Neural progenitor cell (in vitro differentiated cells): Measurements from ENCODE around the gene PVRIG. TPM values are rescaled to one million over a fixed set of nuclear protein-coding genes. Genes with fewer than 3 reads are reported as not detected.
"Not testable (repeated sequence)": the region's sequence is repeated elsewhere in the genome, so short reads cannot be mapped to it uniquely, and the experiment has no call there.

Source experiments
- DNase-seq: peaks from one replicate; pipeline ENCODE4 v3.0.0-alpha.2; 2016; ENCODE audit warnings: low spot score
- H2AFZ ChIP-seq: fragments of 200-600 bp; sonication (generic); replicated peaks from 2 replicates; pipeline ENCODE4 v1.6.1; 2016; ENCODE audit warnings: antibody characterized with exemption
- H3F3A ChIP-seq: fragments of 200-600 bp; sonication (generic); 2 replicates; pipeline ENCODE4 v1.6.1; 2016; ENCODE audit warnings: antibody characterized with exemption, low read depth
- H3K27ac ChIP-seq: fragments of 200-600 bp; sonication (generic); 2 replicates; pipeline ENCODE4 v1.5.1; 2016; ENCODE audit warnings: mild to moderate bottlenecking
- H3K27me3 ChIP-seq: fragments of 200-600 bp; sonication (generic); 2 replicates; pipeline ENCODE4 v1.6.1; 2016; ENCODE audit warnings: mild to moderate bottlenecking, moderate library complexity
- H3K36me3 ChIP-seq: fragments of 200-600 bp; sonication (generic); 2 replicates; pipeline ENCODE4 v1.5.1; 2016
- H3K4me1 ChIP-seq: fragments of 200-600 bp; sonication (generic); 2 replicates; pipeline ENCODE4 v1.6.1; 2016; ENCODE audit warnings: mixed run types
- H3K4me2 ChIP-seq: fragments of 200-600 bp; sonication (generic); 2 replicates; pipeline ENCODE4 v1.6.1; 2016
- H3K4me3 ChIP-seq: fragments of 200-600 bp; sonication (generic); 2 replicates; pipeline ENCODE4 v1.5.1; 2016
- H3K79me2 ChIP-seq: fragments of 200-600 bp; sonication (generic); 2 replicates; pipeline ENCODE4 v1.6.1; 2016; ENCODE audit warnings: low read depth
- H3K9ac ChIP-seq: fragments of 200-600 bp; sonication (generic); 2 replicates; pipeline ENCODE4 v1.6.1; 2016
- H3K9me3 ChIP-seq: fragments of 200-600 bp; sonication (generic); 2 replicates; pipeline ENCODE4 v1.5.1; 2016; ENCODE audit warnings: low read depth
- H4K20me1 ChIP-seq: fragments of 200-600 bp; sonication (generic); 2 replicates; pipeline ENCODE4 v1.6.1; 2016; ENCODE audit warnings: low read depth
- H3K27ac Mint-ChIP-seq: 3 replicates; pipeline ENCODE4 v1.8.0; 2021; ENCODE audit warnings: mixed read lengths
- H3K27me3 Mint-ChIP-seq: 2 replicates; pipeline ENCODE4 v1.8.0; 2022; ENCODE audit warnings: low read depth, mild to moderate bottlenecking, inconsistent platforms, moderate library complexity, mixed read lengths; ENCODE audit not compliant: insufficient read depth
- H3K36me3 Mint-ChIP-seq: 3 replicates; pipeline ENCODE4 v1.8.0; 2021; ENCODE audit warnings: mixed read lengths
- H3K4me1 Mint-ChIP-seq: 3 replicates; pipeline ENCODE4 v1.8.0; 2021; ENCODE audit warnings: mixed read lengths
- H3K4me3 Mint-ChIP-seq: 3 replicates; pipeline ENCODE4 v1.8.0; 2021; ENCODE audit warnings: mild to moderate bottlenecking, moderate library complexity, mixed read lengths
- H3K9me3 Mint-ChIP-seq: 3 replicates; pipeline ENCODE4 v1.8.0; 2020; ENCODE audit warnings: mixed read lengths
- CTCF ChIP-seq: fragments of 200-600 bp; sonication (generic); IDR thresholded peaks from 2 replicates; pipeline ENCODE4 v1.5.1; 2017; ENCODE audit warnings: antibody characterized with exemption, mild to moderate bottlenecking
- EZH2 ChIP-seq: fragments of 200-600 bp; sonication (generic); IDR thresholded peaks from 2 replicates; pipeline ENCODE4 v1.6.1; 2017; ENCODE audit warnings: antibody characterized with exemption, mild to moderate bottlenecking, moderate library complexity
- EZH2phosphoT487 ChIP-seq: fragments of 200-600 bp; sonication (generic); IDR thresholded peaks from 2 replicates; pipeline ENCODE4 v1.6.1; 2017; ENCODE audit warnings: antibody characterized with exemption
- total RNA-seq: library from RNA; depleted of rRNA; stranded (reverse); fragments of >200 nt; gene quantifications from 2 replicates; pipeline ENCODE4 v1.2.3, GENCODE V29; 2015; ENCODE audit warnings: low replicate concordance

The PVRIG gene
- total RNA-seq, 1 donor from 2014 or later, result not detected

DNA sequence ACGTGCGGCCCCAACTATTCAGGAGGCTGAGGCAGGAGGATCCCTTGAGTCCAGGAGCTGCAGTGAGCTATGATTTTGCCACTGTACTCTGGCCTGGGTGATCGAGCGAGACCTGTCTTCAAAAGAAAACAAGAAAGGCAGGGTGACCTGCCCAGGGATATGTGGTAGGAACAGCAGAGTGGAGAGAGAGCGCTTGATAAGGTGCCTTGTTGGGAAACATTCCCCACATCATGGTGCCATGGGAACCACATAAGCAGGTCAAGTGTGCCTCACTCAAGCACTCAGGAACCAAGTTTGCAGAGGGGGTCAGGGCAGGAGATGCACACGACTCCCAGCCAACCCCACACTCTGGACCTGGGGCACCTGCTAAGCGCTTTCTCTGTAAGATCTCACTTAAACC, 37.3 kb downstream of the PVRIG start:
- TF ChIP-seq CTCF (no peak), EZH2phosphoT487 (no peak), EZH2 (no peak)
- Histone ChIP-seq H2AFZ (no peak overlapping the region), H4K20me1 (peaks cover 36% of the 10 kb centered on the region), H3K4me2 (no peak overlapping the region), H3K9me3 (no peaks in the 10 kb centered on the region), H3K27me3 (no peaks in the 10 kb centered on the region), H3F3A (no peaks in the 10 kb centered on the region), H3K36me3 (no peaks in the 10 kb centered on the region), H3K4me3 (no peak overlapping the region), H3K27ac (no peak overlapping the region), H3K4me1 (no peaks in the 10 kb centered on the region), H3K79me2 (peaks cover 33% of the 10 kb centered on the region), H3K9ac (no peak overlapping the region)
- H3K9me3 Mint-ChIP-seq, result no peaks in the 10 kb centered on the region
- H3K27me3 Mint-ChIP-seq, result peaks cover 2% of the 10 kb centered on the region
- no peak overlapping the region for H3K27ac Mint-ChIP-seq
- no peak for DNase-seq
- no peak overlapping the region for H3K4me3 Mint-ChIP-seq
- H3K36me3 Mint-ChIP-seq, result peaks cover 4% of the 10 kb centered on the region
- peaks cover 2% of the 10 kb centered on the region for H3K4me1 Mint-ChIP-seq

DNA sequence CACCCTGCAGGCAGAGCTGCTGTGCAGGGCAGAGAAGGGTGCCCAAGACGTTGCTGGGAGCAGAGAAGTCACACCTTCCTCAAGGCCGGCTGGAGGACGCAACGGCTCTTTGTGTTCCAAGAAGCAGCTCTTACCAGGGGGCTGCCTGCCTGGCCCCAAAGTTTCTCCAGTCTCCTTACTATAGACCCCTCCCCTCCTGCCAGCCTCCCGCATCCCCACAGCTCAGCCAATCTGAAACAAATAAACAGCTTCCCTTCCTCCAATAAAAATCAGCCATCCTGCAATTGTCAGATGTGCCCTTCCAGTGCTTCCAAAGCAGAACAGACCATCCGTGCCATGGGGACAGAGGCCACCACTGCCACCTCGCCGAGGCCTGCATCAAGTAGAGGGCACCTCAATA, 40.2 kb downstream of the PVRIG start:
- not testable (repeated sequence) for DNase-seq, H3K27me3 ChIP-seq, H2AFZ ChIP-seq, H3K9ac ChIP-seq, H3K4me3 ChIP-seq, H3K9me3 Mint-ChIP-seq, H3K4me2 ChIP-seq, H3F3A ChIP-seq, H3K4me3 Mint-ChIP-seq, H3K27ac ChIP-seq, H3K4me1 Mint-ChIP-seq, H3K9me3 ChIP-seq, H3K36me3 ChIP-seq, H3K4me1 ChIP-seq, H3K27me3 Mint-ChIP-seq
- Histone ChIP-seq H4K20me1 (peaks cover 49% of the 10 kb centered on the region), H3K79me2 (peaks cover 38% of the 10 kb centered on the region)
- peaks cover 11% of the 10 kb centered on the region for H3K36me3 Mint-ChIP-seq
- peak overlapping the region; percentile 60 for H3K27ac Mint-ChIP-seq

DNA sequence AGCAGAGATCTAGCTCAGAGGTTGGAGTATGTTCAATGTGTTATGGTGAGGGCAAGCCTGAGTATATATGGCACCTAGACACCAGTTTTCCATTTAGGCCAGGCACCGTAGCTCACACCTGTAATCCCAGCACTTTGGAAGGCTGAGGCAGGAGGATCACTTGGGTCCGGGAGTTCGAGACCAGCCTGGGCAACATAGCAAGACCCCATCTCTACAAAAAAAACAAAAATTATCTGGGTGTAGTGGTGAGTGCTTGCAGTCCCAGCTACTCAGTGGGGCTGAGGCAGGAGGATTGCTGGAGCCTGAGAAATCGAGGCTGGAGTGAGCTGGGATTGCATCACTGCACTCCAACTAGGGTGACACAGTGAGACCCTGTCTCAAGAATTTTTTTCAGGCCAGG, 43.1 kb downstream of the PVRIG start:
- not testable (repeated sequence) for H3K4me3 ChIP-seq, H2AFZ ChIP-seq, H3K4me1 ChIP-seq, H3K27ac ChIP-seq, H3K36me3 Mint-ChIP-seq, H3K9me3 ChIP-seq, H3F3A ChIP-seq, H3K27ac Mint-ChIP-seq, H3K27me3 ChIP-seq, H3K9ac ChIP-seq, H3K36me3 ChIP-seq, H3K4me3 Mint-ChIP-seq, H3K4me2 ChIP-seq, DNase-seq, H3K9me3 Mint-ChIP-seq, H3K4me1 Mint-ChIP-seq, H3K27me3 Mint-ChIP-seq
- H4K20me1 ChIP-seq, result peaks cover 66% of the 10 kb centered on the region
- H3K79me2 ChIP-seq, result peaks cover 61% of the 10 kb centered on the region

GRCh38 chr7:100264223-100264622, 44.5 kb downstream of the PVRIG start:
- H3K9ac ChIP-seq, H3K9me3 ChIP-seq, H3K27ac Mint-ChIP-seq, H3K9me3 Mint-ChIP-seq, H2AFZ ChIP-seq, DNase-seq, H3K27me3 ChIP-seq, H3K4me3 Mint-ChIP-seq, H3K4me2 ChIP-seq, H3K36me3 Mint-ChIP-seq, H3F3A ChIP-seq, H3K27me3 Mint-ChIP-seq, H3K4me3 ChIP-seq, H3K36me3 ChIP-seq, H3K27ac ChIP-seq, H3K4me1 ChIP-seq: not testable (repeated sequence)
- H3K79me2 ChIP-seq, result peaks cover 64% of the 10 kb centered on the region
- peaks cover 70% of the 10 kb centered on the region for H4K20me1 ChIP-seq
- peaks cover 12% of the 10 kb centered on the region for H3K4me1 Mint-ChIP-seq

DNA sequence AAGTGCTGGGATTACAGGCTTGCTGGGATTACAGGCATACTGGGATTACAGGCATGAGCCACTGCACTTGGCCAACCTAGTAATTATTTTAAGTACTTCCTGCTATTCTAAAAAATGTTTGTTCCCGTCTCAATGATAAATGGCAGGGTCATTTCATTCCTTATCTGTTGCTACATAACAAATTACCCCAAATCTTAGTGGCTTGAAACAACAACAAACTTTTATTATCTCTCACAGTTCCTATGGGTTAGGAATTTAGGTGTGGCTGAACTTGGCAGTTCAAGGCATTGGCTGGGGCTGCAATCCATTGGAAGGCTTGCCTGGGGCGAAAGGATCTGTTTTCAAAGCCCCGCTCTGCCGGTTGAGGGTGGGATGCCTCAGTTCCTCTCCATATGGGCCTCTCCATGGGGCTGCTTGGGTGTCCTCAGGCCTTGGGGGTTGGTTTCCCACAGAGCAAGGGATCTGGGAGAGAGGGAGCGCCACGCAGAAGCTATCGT, 45.0 kb downstream of the PVRIG start:
- H3K4me1 ChIP-seq, H3K27me3 Mint-ChIP-seq, H3K36me3 Mint-ChIP-seq, H3K27me3 ChIP-seq, H3K9me3 ChIP-seq, H3K36me3 ChIP-seq, H3K27ac ChIP-seq, H2AFZ ChIP-seq, H3K9ac ChIP-seq, H3K4me2 ChIP-seq, H3K9me3 Mint-ChIP-seq, H3F3A ChIP-seq, DNase-seq, H3K4me3 Mint-ChIP-seq, H3K4me3 ChIP-seq: not testable (repeated sequence)
- peaks cover 72% of the 10 kb centered on the region for H4K20me1 ChIP-seq
- H3K27ac Mint-ChIP-seq, result peak overlapping the region; percentile 25
- peaks cover 14% of the 10 kb centered on the region for H3K4me1 Mint-ChIP-seq
- H3K79me2 ChIP-seq, result peaks cover 69% of the 10 kb centered on the region

DNA sequence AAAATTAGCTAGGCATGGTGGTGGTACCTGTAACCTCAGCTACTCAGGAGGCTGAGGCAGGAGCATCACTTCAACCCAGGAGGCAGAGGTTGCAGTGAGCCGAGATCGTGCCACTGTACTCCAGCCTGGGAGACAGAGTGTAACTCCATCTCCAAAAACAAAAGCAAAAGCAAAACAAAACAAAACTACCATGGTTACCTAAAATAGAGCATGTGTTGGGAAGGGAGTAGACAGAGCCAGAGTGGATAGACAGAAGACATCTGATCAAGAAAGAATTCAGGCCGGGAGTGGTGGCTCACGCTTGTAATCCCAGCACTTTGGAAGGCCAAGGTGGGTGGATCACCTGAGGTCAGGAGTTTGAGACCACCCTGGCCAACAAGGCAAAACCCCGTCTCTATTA, 46.1 kb downstream of the PVRIG start:
- peaks cover 76% of the 10 kb centered on the region for H4K20me1 ChIP-seq
- H3K27ac ChIP-seq, H3K36me3 Mint-ChIP-seq, H3K4me2 ChIP-seq, H3K36me3 ChIP-seq, H3K27me3 ChIP-seq, DNase-seq, H3K9ac ChIP-seq, H3K27me3 Mint-ChIP-seq, H3K4me3 ChIP-seq, H3K9me3 ChIP-seq, H3K4me3 Mint-ChIP-seq, H3K9me3 Mint-ChIP-seq, H2AFZ ChIP-seq, H3K27ac Mint-ChIP-seq: not testable (repeated sequence)
- peaks cover 11% of the 10 kb centered on the region for H3F3A ChIP-seq
- H3K4me1 Mint-ChIP-seq, result peaks cover 22% of the 10 kb centered on the region
- peaks cover 18% of the 10 kb centered on the region for H3K4me1 ChIP-seq
- H3K79me2 ChIP-seq, result peaks cover 65% of the 10 kb centered on the region
